Esophagus squamous epithelium (tissue), 4 donors: ENCODE data around the gene ISL2.

Experiments used
- POLR2A ChIP-seq, 4 donors: fragments of 450-650 bp; IDR thresholded peaks; one replicate each; pipeline ENCODE4 v1.6.1; 2017; ENCODE audit warnings: antibody characterized with exemption in 4 of 4, mild to moderate bottlenecking in 4 of 4, moderate library complexity in 3 of 4
- TF ChIP-seq, protein P1 (sequence below), 6 experiments: fragments of 450-650 bp in 4 of 6; fragments of 200-600 bp in 2 of 6; sonication (generic) in 2 of 6; IDR thresholded peaks; one replicate each; pipeline ENCODE4 v1.5.1; 2016 to 2019; ENCODE audit warnings: antibody characterized with exemption in 6 of 6, mild to moderate bottlenecking in 4 of 6, moderate library complexity in 4 of 6

DNA sequence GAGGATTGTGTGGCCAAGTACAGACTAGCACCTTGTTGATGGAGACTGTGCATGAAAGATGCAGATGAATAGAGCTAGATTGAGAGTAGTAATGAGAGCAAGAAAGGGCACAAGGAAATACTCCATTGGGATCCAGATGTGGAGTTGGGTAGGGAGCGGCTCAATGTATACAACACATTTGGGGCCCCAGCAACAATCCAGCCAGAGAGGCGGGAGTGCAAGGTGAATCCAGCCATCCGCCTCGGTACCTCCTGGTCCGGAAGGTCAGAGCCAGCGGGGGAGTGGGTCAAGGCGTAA is 9.0 kb downstream of the ISL2 start:
- no peak for TF ChIP-seq POLR2A (IDR thresholded peaks at IDR 0.05)
- TF ChIP-seq, protein P1, sequence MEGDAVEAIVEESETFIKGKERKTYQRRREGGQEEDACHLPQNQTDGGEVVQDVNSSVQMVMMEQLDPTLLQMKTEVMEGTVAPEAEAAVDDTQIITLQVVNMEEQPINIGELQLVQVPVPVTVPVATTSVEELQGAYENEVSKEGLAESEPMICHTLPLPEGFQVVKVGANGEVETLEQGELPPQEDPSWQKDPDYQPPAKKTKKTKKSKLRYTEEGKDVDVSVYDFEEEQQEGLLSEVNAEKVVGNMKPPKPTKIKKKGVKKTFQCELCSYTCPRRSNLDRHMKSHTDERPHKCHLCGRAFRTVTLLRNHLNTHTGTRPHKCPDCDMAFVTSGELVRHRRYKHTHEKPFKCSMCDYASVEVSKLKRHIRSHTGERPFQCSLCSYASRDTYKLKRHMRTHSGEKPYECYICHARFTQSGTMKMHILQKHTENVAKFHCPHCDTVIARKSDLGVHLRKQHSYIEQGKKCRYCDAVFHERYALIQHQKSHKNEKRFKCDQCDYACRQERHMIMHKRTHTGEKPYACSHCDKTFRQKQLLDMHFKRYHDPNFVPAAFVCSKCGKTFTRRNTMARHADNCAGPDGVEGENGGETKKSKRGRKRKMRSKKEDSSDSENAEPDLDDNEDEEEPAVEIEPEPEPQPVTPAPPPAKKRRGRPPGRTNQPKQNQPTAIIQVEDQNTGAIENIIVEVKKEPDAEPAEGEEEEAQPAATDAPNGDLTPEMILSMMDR (IDR thresholded peaks at IDR 0.05), result no peak
